T47D (cell line): ENCODE results near the gene DLG2.
"Not testable (repeated sequence)": the region's sequence is repeated elsewhere in the genome, so short reads cannot be mapped to it uniquely, and the experiment has no call there.

Experiments
- DNase-seq, 2 experiments: peaks; one replicate each; pipeline versions ENCODE4 v3.0.0 to v3.0.0-alpha.2; 2011 to 2012; ENCODE audit warnings: low read depth in 1 of 2, low spot score in 1 of 2
- JUND ChIP-seq: IDR thresholded peaks from 2 replicates; pipeline ENCODE4 v1.6.1; 2012; ENCODE audit warnings: low read depth
- in situ Hi-C: cut with HindIII; loops from 2 replicates; pipeline ENCODE4 v1.10.0; 2016; ENCODE audit warnings: low sequenced_read_pairs, low pct_unique_long_range_greater_than_20kb

DLG2 gene

DNA sequence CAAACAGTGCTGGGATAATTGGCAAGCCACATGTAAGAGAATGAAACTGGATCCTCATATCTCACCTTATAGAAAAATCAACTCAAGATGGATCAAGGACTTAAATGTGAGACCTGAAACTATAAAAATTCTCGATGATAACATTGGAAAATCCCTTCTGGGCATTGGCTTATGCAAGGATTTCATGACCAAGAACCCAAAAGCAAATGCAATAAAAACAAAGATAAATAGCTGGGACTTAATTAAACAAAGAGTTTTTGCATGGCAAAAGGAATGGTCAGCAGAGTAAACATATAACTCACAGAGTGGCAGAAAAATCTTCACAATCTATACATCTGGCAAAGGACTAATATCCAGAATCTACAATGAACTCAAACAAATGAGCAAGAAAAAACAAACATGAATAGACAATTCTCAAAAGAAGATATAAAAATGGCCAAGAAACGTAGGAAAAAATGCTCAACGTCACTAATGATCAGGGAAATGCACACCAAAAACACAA, 639.4 kb downstream of the DLG2 start:
- TF ChIP-seq JUND = 0 out of 2 replicates have a peak, but pooled peaks have one; percentile 27
- in situ Hi-C loops = not testable (repeated sequence)
- DNase-seq = peak in 1 of 2 experiments; percentile 72

DNA sequence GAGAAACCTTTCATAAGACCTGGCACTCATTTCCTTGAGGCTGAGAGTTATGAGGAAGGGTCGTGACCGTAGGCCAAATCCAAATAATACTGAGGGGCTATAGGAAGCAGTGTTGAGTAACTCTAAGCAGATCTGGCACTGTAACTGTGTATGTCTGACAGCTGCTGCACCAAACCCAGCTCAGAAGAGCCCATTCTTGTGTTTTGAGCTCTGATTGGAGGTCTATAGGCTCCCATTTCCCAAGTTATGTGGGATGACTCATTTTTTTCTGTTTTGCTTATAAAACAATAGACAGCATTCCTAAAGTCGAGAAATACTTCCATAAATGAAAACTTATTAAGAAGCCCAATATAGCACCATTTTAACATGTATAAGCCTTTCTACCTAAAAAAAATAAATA, 645.8 kb downstream of the DLG2 start:
- in situ Hi-C loops = no loop called here
- TF ChIP-seq JUND = no peak
- no peak for DNase-seq

DNA sequence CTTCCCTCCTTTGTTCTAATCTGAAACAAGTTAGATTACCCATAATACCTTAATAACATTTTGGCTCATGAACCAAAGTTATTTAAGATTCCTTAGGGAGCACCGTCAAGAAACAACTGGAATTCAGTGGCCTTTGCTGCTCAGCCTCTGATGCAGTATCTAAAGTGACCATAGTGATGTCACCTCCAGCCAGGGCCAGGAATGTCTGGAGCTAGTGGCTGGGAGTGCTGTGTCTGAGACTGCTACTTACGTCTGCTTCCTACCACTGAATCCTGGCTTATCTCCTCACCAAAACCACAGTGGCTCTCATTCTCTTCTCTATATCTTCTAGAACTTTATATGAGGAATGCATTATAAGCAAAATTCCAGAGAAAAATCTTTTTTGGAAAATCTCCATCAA, 658.0 kb downstream of the DLG2 start:
- no peak for TF ChIP-seq JUND
- DNase-seq = no peak
- in situ Hi-C loops = no loop called here

- DNase-seq = no peak
- in situ Hi-C loops = no loop called here
- no peak for TF ChIP-seq JUND
Observed at GRCh38 chr11:84965484-84965883, 661.7 kb downstream of the DLG2 start.

DNA sequence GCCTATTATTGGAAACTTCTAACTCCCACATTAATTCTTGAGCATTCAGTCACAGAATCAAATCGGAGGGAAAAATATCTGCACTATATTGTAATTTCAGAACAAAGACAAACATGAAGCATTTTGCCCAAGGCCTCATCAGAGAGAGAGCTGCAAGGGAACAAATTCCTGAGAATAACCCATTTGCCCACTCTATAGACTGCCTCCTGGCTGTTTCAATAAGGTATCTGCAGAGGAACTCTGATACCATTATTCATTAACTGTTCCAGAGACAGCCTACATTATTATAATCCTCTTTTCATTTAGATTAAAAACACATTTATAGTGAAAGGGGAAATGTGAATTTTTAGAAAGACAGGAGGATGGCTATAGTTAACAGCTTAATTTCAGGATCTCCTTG, 663.9 kb downstream of the DLG2 start:
- DNase-seq = no peak
- no peak for TF ChIP-seq JUND
- in situ Hi-C loops = no loop called here

- DNase-seq = no peak
- in situ Hi-C loops = no loop called here
- no peak for TF ChIP-seq JUND
Observed at GRCh38 chr11:84962018-84962417, 665.1 kb downstream of the DLG2 start.

GRCh38 chr11:84958295-84958694, 668.8 kb downstream of the DLG2 start:
- in situ Hi-C loops = no loop called here
- no peak for TF ChIP-seq JUND

GRCh38 chr11:84950569-84951270, 676.4 kb downstream of the DLG2 start:
- in situ Hi-C loops = no loop called here
- DNase-seq = no peak
- no peak for TF ChIP-seq JUND

More at GRCh38 chr11:84958295-84958694, 668.8 kb downstream of the DLG2 start:
- peak; percentile 16 to 80 for DNase-seq

GRCh38 chr11:84947970-84948580, 679.1 kb downstream of the DLG2 start:
- in situ Hi-C loops = no loop called here
- TF ChIP-seq JUND = no peak
- DNase-seq = peak in 1 of 2 experiments; percentile 17

DNA sequence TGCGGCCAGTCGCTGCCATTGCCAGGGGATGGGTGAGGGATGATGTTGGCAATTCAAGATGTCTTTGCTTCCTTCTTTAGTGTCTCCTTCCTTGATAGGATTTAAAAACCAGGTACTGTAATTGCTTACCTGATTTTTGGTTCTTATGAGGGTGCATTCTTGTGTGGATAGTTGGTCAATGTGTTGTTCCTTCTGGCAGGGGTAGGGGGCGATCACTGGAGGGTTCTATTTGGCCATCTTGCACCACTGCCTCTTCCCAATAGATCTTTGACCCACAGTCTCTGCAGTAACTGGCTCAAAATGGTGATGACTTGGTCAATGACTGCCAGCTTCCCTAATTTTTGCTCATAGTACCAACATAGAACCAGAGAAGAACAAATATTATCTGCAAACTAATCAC, 680.1 kb downstream of the DLG2 start:
- TF ChIP-seq JUND = no peak
- DNase-seq = no peak
- in situ Hi-C loops = no loop called here

DNA sequence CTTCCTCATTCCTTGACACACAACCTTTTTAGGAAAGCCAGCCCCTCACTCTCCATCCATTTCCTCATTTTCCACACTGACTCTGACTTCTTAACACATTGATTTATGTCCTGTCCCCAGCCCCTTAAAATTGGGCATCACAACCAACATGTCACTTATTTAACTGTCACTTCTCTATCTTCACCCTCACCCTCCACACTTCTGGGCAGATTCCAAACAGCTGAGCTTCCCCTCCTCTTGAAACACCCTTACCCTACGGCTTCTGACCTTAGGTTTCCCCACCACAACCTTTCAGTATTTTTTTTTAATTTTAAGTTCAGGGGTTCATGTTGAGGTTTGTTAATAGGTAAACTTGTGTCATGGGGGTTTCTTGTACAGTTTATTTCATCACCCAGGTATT, 696.3 kb downstream of the DLG2 start:
- TF ChIP-seq JUND = no peak
- no peak for DNase-seq
- in situ Hi-C loops = no loop called here

GRCh38 chr11:84929738-84930137, 697.4 kb downstream of the DLG2 start:
- TF ChIP-seq JUND = no peak
- no peak for DNase-seq
- in situ Hi-C loops = no loop called here

- DNase-seq = peak in 1 of 2 experiments; percentile 7
- no peak for TF ChIP-seq JUND
- in situ Hi-C loops = no loop called here
Observed at GRCh38 chr11:84924154-84924692, 702.9 kb downstream of the DLG2 start.
